ENCODE measurements around the gene CHD1.

GRCh38 chr5:98904780-98905179 is 24.0 kb downstream of the CHD1 start:
- TF ChIP-seq POLR2AphosphoS5 (IDR thresholded peaks at IDR 0.05; ENCODE audit: borderline replicate concordance, low read depth, low read length) (no peak), EZH2 (IDR thresholded peaks at IDR 0.05) (no peak), FOXP2 (optimal IDR thresholded peaks at IDR 0.05; ENCODE audit: control extremely low read depth, extremely low read length, insufficient read depth) (no peak)

Measured in SK-N-MC (cell line).